Stimulated activated CD4-positive, alpha-beta T cell treated with anti-CD3 and anti-CD28 coated beads, Interleukin-15, amount 100 ng/mL, for 1 hour (primary cell): ENCODE measurements around the gene RALGAPA1.
A peak's percentile ranks its signal among the peaks of the same experiment; 100 is the strongest.

Experiments
- DNase-seq, 2 donors: peaks; one replicate each; pipeline ENCODE4 v3.0.0-alpha.2; 2020; ENCODE audit warnings: low read depth in 1 of 2, low spot score in 1 of 2

The RALGAPA1 gene

GRCh38 chr14:35553808-35554207, 255.3 kb downstream of the RALGAPA1 start:
- no peak for DNase-seq

DNA sequence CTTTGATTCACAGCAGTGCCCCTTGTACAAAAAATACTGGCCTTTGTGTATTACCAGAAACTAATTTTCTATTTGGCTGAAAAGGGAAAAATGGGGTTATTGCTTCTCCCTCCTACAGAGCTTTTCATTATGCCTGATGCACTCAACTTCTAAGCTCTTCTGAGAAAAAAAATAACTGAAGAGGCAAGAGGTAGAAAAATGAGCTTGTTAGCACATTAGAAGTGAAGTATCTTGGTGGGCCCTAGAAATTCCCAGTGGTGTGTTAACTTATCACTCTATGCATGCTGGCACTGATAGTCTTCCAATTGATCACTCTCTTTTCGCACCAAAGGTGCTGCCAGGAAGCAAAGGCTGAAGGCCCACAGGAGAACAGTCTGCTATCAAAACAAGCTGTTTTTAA, 258.0 kb downstream of the RALGAPA1 start:
- DNase-seq = no peak

DNA sequence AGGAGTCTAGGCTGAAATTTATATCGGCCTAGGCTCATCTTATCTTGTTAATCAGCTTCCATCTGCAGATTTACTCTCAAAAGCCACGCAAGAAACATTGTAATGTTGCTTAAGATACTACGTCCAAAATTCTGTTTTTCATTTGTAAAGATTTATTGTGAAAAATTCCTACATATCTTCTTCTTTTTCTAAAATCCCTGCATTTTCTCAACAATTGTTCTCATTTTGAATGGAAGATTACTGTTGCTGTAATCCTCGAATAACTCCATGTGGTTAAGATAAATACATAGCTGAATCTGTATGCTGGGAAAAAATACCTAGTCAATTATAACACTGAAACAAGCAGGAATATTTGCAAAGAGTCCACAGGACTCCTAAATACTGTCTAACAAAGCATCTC, 259.5 kb downstream of the RALGAPA1 start:
- no peak for DNase-seq

- no peak for DNase-seq
These were observed 266.1 kb downstream of the RALGAPA1 start for GRCh38 chr14:35543006-35543405.

- no peak for DNase-seq
These were observed 269.1 kb downstream of the RALGAPA1 start for GRCh38 chr14:35539969-35540368.

GRCh38 chr14:35535483-35536112, 273.5 kb downstream of the RALGAPA1 start:
- no peak for DNase-seq

DNA sequence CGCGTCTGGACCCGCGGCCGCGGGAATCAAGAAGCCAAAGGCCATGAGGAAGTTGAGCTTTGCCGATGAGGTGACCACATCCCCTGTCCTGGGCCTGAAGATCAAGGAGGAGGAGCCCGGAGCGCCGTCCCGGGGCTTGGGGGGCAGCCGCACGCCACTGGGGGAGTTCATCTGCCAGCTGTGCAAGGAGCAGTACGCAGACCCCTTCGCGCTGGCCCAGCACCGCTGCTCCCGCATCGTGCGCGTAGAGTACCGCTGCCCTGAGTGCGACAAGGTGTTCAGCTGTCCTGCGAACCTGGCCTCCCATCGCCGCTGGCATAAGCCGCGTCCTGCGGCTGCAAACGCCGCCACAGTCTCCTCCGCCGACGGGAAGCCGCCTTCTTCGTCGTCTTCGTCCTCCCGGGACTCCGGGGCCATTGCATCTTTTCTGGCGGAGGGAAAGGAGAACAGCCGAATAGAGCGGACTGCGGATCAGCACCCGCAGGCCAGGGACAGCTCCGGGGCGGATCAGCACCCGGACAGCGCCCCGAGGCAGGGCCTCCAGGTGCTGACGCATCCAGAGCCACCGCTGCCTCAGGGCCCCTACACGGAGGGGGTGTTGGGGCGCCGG, 274.1 kb downstream of the RALGAPA1 start:
- DNase-seq = peak; percentile 23 to 55

- DNase-seq = no peak
These were observed 274.8 kb downstream of the RALGAPA1 start for GRCh38 chr14:35534208-35534872.

DNA sequence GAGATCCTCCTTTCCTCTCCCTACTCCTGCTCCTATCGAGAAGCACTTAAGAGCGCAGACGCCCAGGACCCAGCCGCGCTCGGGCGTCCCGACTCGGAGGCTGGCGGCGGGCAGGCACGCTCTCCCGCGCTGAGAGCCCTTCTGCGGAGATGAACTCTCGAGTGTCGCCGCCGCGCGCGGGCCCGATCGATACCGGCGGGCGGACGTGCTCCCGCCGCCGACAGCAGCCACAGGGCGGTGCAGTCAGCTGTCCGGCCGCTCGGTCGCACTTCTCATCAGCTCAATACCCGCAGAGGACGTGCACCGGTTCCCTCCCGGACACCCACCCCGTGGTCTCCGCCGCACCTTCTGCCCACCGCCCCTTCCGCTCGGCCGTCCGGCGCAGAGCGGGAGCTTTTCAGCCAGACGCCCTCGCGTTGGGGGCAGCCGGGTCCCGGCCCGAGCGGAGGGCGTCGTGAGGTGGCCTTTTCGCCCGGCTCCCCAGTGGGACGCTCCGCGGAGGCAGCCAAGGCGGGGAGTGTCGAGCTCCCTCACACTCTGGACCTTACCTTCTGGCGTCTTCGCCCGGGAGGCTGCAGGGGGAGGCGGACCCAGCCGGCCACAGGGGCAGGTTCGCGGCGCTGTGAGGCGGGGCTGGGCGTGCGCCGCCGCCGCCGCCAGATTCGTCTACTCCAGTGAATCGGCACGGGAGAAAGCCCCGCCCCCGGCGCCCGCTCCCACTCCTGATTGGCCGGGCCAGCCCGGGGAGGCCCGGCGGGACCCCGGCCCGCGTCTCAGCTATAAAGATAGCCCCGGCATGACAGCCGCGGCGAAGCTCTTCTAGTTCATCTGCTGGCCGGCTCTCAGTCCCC, 275.5 kb downstream of the RALGAPA1 start, which contains the start of gene INSM2:
Gene INSM2, plus strand, starts transcription at position 808 of the 851 bp plus-strand sequence. CDS start 89 bp downstream, outside the sequence.
- DNase-seq = peak; percentile 12 to 63

- no peak for DNase-seq
These were observed 276.2 kb downstream of the RALGAPA1 start for GRCh38 chr14:35532783-35533356.

DNA sequence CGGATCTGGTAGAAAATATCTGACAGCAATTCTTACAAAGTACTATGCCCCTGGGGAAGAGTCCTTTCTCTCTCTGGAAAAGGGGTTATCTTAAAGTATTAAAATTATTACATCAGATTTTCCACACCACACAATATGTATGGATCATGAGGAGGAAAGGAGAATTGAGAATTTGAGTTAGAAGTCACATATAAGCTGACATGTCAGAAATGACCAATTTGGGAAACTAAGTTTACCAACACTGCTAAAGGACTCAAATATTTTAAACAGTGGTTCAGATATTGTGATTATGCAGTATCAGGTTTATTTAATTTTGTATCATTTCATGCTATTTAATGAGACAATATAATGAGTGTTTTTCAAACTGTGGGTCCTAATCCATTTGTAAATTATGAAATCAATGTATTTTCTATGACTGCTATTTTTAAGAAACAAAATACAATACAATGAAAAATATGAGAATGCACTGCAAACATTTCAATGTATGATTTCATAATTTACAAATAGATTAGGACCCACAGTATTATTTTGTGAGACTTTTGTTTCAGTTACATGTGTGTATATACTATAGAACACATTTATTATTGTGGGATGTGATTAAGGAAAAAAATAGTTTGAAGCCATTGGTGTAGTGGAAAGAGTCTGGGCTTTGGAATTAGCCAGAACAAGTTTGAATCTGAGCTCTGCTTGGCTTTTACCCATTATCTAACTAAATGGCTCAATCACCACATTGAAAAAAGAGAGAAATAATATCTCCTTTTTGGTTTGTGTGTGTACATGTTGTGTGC, 276.9 kb downstream of the RALGAPA1 start:
- no peak for DNase-seq

- no peak for DNase-seq
These were observed 282.1 kb downstream of the RALGAPA1 start for GRCh38 chr14:35526962-35527361.

- no peak for DNase-seq
These were observed 283.4 kb downstream of the RALGAPA1 start for GRCh38 chr14:35525695-35526094.

GRCh38 chr14:35519986-35520385, 289.1 kb downstream of the RALGAPA1 start:
- no peak for DNase-seq

DNA sequence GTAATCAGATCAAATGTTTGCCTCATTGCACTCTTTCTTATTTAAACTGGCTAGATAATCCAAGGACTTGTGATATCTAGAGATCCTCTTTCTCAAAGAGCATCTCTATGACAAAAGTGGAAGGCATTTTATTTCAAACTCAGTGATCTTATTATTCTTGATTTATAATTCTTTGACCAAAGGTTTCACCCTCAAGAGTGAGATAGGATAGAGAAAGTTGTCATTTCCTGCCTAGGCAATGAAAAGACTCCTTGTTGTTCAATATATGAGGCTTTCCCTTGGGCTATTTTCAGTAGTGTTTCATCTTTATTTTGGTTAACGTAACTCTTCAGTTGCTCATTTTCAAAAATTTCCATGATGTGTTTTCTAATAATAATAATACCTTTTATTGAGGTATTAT, 293.2 kb downstream of the RALGAPA1 start:
- no peak for DNase-seq

GRCh38 chr14:35512765-35513164, 296.3 kb downstream of the RALGAPA1 start:
- no peak for DNase-seq

DNA sequence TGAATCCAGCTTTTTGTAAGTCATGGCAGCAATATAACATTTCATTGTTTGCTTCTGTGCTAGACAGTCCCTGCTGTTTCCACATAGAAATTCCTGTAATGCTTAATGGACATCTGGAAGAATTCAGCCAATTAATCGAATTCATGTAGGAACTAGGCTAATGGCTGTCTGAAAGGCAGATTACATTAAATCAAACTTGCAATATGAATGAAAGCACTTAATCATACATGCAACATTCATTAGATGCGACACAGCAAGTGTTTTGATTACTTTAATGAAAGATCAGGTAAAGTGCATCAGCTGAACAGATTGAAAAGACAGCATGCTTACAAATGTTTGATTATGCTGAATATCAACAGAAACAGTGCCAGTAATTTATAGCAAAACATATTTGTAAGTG, 299.2 kb downstream of the RALGAPA1 start:
- DNase-seq = no peak

DNA sequence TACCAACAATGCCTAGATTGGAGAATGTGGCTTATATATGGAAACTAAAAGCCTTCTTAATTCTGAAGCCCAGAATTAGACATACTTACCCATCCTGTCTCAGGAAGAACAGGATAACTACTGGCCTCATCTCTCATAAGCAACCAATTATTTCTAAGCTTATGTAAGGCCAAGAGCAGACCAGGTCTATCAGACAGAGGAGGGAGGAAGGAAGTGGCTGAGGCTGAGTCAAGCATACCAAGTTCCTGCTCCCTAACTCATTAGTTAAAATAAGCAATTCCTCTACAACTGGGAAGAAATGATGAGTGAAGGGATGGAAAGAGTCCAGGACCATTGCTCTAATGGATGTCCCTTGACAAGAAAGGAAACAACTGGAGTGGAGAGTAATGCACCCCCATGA, 302.2 kb downstream of the RALGAPA1 start:
- no peak for DNase-seq

GRCh38 chr14:35506461-35506860, 302.6 kb downstream of the RALGAPA1 start:
- no peak for DNase-seq

DNA sequence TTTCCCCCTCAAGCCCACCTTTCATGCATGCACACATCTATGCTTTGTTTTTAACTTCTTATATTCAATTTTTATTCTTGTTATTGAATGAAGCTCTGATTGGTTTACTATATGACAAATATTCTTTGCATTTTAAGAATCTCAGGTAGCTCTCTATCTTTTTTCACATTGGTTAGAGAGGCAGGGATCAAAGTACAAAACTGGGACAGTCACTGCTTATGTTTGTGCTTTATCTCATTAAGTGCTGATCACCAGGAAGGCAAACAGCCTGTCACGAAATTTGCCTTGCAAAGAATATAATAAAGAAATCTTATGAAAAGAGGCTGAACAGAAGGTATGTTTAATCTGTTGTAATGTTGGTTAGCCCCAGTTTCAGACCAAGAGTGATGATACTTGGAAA, 304.8 kb downstream of the RALGAPA1 start:
- DNase-seq = no peak
